ENCODE measurements around the gene CREB3L1. TPM values are rescaled to one million over a fixed set of nuclear protein-coding genes. Genes with fewer than 3 reads are reported as not detected.

Gene CREB3L1
- total and polyA plus RNA-seq, 4 donors: 6.9 to 18.4 (median 9.5) TPM

DNA sequence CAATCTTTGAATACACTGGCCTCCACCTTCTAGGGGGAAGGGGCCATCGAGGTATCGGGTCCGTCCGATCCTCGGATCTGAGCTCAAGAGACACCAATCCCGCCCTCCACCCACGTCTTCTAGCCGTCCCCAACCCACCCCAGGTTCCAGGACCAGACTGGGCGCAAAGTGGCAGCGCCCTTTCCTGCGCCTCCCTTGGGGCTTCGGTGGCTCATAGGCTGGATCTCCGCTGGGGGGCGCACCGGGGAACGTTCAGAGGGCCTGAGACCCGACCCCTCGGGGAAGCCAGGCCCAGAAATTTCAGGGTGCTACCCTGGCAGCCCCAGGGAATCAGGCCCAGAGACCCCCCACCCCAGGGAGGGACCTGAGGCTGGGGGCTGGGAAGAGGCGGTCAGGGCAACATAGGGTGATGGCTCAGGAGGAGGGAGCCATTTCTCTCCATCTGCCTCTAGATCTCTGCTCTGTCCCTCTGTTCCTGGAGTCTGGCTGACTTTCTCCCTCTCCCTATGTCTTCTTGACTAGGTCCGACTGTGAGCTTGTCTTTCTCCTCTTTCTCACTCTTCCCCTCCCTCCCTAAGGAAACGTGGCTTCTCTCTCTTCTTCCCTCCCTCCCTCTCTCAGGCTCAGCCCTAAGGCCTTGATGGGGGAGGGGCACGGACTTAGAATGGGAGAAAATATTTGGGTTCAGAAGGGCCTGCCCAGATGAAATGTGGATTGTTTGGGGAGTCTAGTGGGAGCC is 1.1 kb downstream of the CREB3L1 start:
- intact Hi-C loops (cut with DNase I): no loop called here
- DNase-seq (peak; percentile 60 to 85), ATAC-seq (ENCODE audit: low FRiP score) (peak; percentile 49)
- Histone ChIP-seq H3K36me3 (ENCODE audit: control insufficient read depth in 1 of 2, insufficient read depth in 2 of 2, low read length in 1 of 2) (no peaks in the 10 kb centered on the region), H3K27me3 (ENCODE audit: control insufficient read depth in 1 of 2, insufficient read depth in 2 of 2, low read length in 1 of 2) (no peaks in the 10 kb centered on the region), H3K27ac (ENCODE audit: low read depth in 1 of 2, low read length in 2 of 2) (no peak overlapping the region), H3K4me3 (ENCODE audit: low read length in 2 of 2) (no peak overlapping the region), H3K4me1 (ENCODE audit: control insufficient read depth in 1 of 2, insufficient read depth in 2 of 2, low read length in 2 of 2) (no peaks in the 10 kb centered on the region), H3K9me3 (ENCODE audit: control insufficient read depth, low read length) (no peaks in the 10 kb centered on the region)
- 18 to 28% methylated on average over 22 of the region's 22 CpGs for WGBS, 2 donors

DNA sequence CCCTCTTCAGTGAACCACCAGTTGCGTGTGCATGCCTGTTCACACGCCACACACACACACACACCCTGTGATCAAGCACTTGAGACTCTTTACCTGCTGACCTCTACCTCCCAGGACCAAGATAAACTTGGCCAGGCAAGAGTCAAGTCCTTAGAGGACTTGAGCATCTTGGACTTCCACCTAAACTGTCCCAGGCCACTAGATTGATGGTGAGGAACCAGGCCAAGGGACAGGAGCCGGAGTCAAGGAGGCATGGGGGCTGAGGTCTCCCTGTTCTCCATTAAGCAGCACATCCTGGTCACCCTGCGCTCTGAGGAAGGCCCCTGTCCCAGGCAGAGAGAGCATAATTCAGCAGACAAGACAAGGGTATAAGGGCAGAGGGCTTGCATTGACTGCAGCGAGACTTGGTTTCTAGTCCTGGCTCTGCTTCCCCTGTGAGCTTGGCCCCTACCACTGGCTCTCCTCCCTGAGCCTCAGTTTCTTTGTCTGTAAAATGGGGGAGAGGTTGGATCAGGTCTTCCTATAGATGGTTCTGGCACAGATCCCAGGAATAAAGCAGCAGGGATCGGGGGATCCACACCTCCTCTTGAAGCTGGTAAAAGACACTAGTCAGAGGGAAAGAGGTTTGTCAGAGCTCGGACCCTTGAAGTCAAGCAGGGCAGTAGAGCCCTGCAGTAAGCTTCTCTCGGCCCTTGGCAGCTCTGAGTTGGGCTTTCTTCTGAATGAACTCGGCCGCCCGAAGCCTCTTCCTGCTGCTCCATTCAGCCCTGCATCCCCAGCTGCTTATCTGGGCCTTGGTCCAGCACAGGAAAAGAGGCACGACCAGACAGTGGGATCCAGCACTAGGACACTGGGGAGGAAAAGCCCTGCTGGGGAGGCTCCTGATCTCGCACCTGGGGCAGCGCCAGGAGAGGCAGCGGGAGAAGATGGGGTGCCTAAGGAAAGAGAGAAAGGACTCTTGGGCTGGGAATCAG is 2.0 kb downstream of the CREB3L1 start:
- H3K4me3 ChIP-seq (ENCODE audit: low read length in 2 of 2): no peak overlapping the region
- ATAC-seq (ENCODE audit: low FRiP score) (peak; percentile 23), DNase-seq (peak in 1 of 2 donors; percentile 77)
- no peaks in the 10 kb centered on the region for H3K27me3 ChIP-seq (ENCODE audit: control insufficient read depth in 1 of 2, insufficient read depth in 2 of 2, low read length in 1 of 2)
- H3K36me3 ChIP-seq (ENCODE audit: control insufficient read depth in 1 of 2, insufficient read depth in 2 of 2, low read length in 1 of 2): no peaks in the 10 kb centered on the region
- no peaks in the 10 kb centered on the region for H3K4me1 ChIP-seq (ENCODE audit: control insufficient read depth in 1 of 2, insufficient read depth in 2 of 2, low read length in 2 of 2)
- no peak overlapping the region for H3K27ac ChIP-seq (ENCODE audit: low read depth in 1 of 2, low read length in 2 of 2)
- 56 to 62% methylated on average over 15 of the region's 15 CpGs for WGBS, 2 donors
- intact Hi-C loops (cut with DNase I): no loop called here
- no peaks in the 10 kb centered on the region for H3K9me3 ChIP-seq (ENCODE audit: control insufficient read depth, low read length)

DNA sequence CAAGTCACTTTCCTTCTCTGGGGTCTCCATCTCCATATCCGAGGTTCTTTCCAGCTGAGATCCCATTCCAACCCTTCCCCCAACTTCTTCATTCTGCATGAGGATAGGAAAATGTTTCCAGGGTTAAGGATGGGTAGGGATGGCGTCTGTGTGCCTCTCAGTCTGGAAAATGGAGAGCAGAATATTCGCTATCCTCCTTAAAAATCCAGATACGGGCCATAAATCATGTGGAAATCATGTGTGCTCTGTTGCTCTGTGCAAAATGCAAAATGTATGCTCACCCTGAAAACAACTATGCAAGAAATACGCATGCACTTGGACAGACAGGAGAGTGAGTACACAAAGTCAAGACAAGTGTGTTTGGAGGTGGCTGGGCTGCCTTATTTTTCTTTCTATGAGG is 3.2 kb downstream of the CREB3L1 start:
- no peaks in the 10 kb centered on the region for H3K9me3 ChIP-seq (ENCODE audit: control insufficient read depth, low read length)
- no peaks in the 10 kb centered on the region for H3K4me1 ChIP-seq (ENCODE audit: control insufficient read depth in 1 of 2, insufficient read depth in 2 of 2, low read length in 2 of 2)
- WGBS, 2 donors: 86 to 88% methylated on average over 5 of the region's 5 CpGs
- no peaks in the 10 kb centered on the region for H3K36me3 ChIP-seq (ENCODE audit: control insufficient read depth in 1 of 2, insufficient read depth in 2 of 2, low read length in 1 of 2)
- H3K27ac ChIP-seq (ENCODE audit: low read depth in 1 of 2, low read length in 2 of 2): no peak overlapping the region
- DNase-seq (no peak), ATAC-seq (ENCODE audit: low FRiP score) (no peak)
- intact Hi-C loops (cut with DNase I): no loop called here
- no peak overlapping the region for H3K4me3 ChIP-seq (ENCODE audit: low read length in 2 of 2)
- no peaks in the 10 kb centered on the region for H3K27me3 ChIP-seq (ENCODE audit: control insufficient read depth in 1 of 2, insufficient read depth in 2 of 2, low read length in 1 of 2)

DNA sequence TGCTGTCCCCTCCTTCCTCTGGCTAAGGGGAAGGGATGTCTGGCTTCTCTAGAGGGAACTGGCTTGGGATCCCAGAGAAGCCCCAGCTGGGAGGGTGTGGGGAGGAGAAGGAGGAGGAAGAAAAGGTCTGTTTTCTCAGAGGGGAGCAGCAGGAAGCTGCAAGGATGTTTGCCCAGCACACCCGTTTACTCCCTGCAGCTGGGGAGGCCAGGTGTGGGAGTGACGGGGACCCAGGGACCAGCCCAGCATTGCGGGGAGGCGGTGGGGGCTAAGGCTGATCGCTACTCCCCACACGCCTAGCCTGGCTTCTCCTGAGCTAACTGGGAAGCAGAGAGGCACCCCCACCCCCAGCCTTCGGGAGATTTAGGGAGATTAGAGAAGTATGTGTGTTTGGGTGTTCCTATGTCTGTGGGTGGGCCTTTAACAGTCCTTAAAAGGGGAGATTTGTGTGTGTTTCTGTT is 3.9 kb downstream of the CREB3L1 start:
- H3K36me3 ChIP-seq (ENCODE audit: control insufficient read depth in 1 of 2, insufficient read depth in 2 of 2, low read length in 1 of 2): no peaks in the 10 kb centered on the region
- intact Hi-C loops (cut with DNase I): no loop called here
- no peaks in the 10 kb centered on the region for H3K4me1 ChIP-seq (ENCODE audit: control insufficient read depth in 1 of 2, insufficient read depth in 2 of 2, low read length in 2 of 2)
- no peaks in the 10 kb centered on the region for H3K9me3 ChIP-seq (ENCODE audit: control insufficient read depth, low read length)
- ATAC-seq (ENCODE audit: low FRiP score): no peak
- no peak overlapping the region for H3K27ac ChIP-seq (ENCODE audit: low read depth in 1 of 2, low read length in 2 of 2)
- 51 to 62% methylated on average over 7 of the region's 7 CpGs for WGBS, 2 donors
- no peak for DNase-seq
- no peaks in the 10 kb centered on the region for H3K27me3 ChIP-seq (ENCODE audit: control insufficient read depth in 1 of 2, insufficient read depth in 2 of 2, low read length in 1 of 2)
- H3K4me3 ChIP-seq (ENCODE audit: low read length in 2 of 2): no peak overlapping the region

DNA sequence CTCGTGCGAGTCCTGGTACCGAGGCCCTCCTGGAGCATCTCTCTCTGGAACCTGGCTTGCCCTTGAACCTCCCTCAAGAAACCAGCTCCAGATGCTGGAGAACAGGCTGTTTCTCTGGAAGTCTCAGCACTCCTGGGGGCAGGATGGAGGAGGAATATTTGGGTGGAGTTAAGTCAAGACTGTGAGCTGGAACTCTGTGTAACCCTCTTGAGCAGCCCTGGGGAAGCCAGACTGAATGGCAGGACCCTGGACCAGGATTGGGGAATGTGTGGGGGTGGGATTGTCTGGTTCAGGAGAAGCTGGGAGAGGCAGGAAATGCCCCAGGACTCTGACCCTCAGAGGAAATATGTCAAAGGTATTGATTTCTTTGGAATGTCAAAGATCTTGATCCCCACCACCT is 7.7 kb downstream of the CREB3L1 start:
- DNase-seq (no peak), ATAC-seq (ENCODE audit: low FRiP score) (peak; percentile 43)
- Histone ChIP-seq H3K4me3 (ENCODE audit: low read length in 2 of 2) (no peak overlapping the region), H3K27me3 (ENCODE audit: control insufficient read depth in 1 of 2, insufficient read depth in 2 of 2, low read length in 1 of 2) (no peaks in the 10 kb centered on the region), H3K4me1 (ENCODE audit: control insufficient read depth in 1 of 2, insufficient read depth in 2 of 2, low read length in 2 of 2) (no peaks in the 10 kb centered on the region), H3K9me3 (ENCODE audit: control insufficient read depth, low read length) (no peaks in the 10 kb centered on the region), H3K36me3 (ENCODE audit: control insufficient read depth in 1 of 2, insufficient read depth in 2 of 2, low read length in 1 of 2) (no peaks in the 10 kb centered on the region), H3K27ac (ENCODE audit: low read depth in 1 of 2, low read length in 2 of 2) (no peak overlapping the region)
- 96 to 100% methylated on average over 3 of the region's 3 CpGs for WGBS, 2 donors
- intact Hi-C loops (cut with DNase I): no loop called here

DNA sequence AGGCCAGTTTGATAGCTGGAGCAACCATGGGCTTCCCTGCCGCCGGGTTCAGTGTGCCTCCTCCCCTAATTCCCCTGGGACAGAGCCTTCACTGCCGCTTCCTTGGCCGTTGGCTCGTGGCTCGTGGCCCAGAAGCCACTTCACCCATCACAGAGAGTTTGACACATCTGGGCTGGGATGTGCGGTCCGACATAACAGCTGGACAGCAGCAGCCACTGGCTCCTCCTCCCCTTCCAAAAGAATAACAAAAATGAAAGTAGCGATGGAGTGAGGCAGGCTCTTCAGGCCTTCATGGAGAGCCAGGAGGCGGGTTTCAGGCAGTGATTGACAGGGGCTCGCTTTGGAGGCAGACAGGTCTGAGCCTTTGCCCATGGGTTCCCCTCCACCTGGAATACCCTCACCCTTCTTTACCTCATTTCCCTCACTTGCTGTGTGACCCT is 8.2 kb downstream of the CREB3L1 start:
- Histone ChIP-seq H3K27ac (ENCODE audit: low read depth in 1 of 2, low read length in 2 of 2) (no peak overlapping the region), H3K4me3 (ENCODE audit: low read length in 2 of 2) (no peak overlapping the region), H3K36me3 (ENCODE audit: control insufficient read depth in 1 of 2, insufficient read depth in 2 of 2, low read length in 1 of 2) (no peaks in the 10 kb centered on the region), H3K27me3 (ENCODE audit: control insufficient read depth in 1 of 2, insufficient read depth in 2 of 2, low read length in 1 of 2) (no peaks in the 10 kb centered on the region), H3K4me1 (ENCODE audit: control insufficient read depth in 1 of 2, insufficient read depth in 2 of 2, low read length in 2 of 2) (no peaks in the 10 kb centered on the region), H3K9me3 (ENCODE audit: control insufficient read depth, low read length) (no peaks in the 10 kb centered on the region)
- DNase-seq (peak in 1 of 2 donors; percentile 62), ATAC-seq (ENCODE audit: low FRiP score) (peak; percentile 45)
- intact Hi-C loops (cut with DNase I): no loop called here
- 32 to 38% methylated on average over 11 of the region's 11 CpGs for WGBS, 2 donors

DNA sequence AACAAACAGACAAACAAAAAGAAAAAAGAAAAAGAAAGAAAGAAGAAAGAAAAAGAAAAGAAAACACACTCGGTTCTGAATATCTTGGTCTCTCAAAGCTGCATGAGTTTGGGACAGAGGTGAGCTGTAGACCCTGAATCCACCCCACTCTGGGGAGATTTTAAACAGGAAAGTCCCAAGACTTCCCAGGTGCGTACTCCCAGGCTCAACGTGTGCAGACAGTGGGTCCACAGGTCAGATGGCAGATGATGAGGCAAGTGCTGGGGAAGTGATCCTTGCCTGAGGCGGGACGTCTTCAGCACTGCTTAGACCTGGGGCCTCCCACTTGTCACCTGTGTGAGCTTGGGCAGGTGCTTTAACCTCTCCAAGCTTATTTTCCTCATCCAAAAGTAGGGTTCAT is 9.3 kb downstream of the CREB3L1 start:
- intact Hi-C loops (cut with DNase I): no loop called here

DNA sequence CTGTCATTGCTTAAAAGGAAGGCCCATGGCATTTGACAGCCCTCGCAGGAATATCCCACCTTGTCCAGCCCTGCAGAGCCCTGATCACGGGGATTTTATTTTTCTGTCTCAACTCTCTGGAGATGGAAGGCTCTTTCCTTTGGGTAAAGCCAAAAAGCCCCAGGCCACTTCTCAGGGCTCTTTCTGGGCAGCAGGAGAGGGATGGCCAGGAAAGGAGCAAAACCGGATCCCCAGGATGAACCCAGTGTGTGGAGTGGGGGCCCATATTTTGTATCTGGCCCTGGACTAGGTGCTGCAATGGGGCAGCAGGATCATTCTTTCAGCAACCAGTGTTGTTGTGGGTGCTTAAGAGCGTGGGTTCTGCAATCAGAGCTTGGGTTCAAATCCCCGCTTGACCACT is 11.0 kb downstream of the CREB3L1 start:
- DNase-seq (no peak), ATAC-seq (ENCODE audit: low FRiP score) (no peak)
- WGBS, 2 donors: 96% methylated on average over 5 of the region's 5 CpGs
- Histone ChIP-seq H3K27ac (ENCODE audit: low read depth in 1 of 2, low read length in 2 of 2) (no peak overlapping the region), H3K4me3 (ENCODE audit: low read length in 2 of 2) (no peak overlapping the region), H3K36me3 (ENCODE audit: control insufficient read depth in 1 of 2, insufficient read depth in 2 of 2, low read length in 1 of 2) (no peaks in the 10 kb centered on the region), H3K27me3 (ENCODE audit: control insufficient read depth in 1 of 2, insufficient read depth in 2 of 2, low read length in 1 of 2) (no peaks in the 10 kb centered on the region), H3K4me1 (ENCODE audit: control insufficient read depth in 1 of 2, insufficient read depth in 2 of 2, low read length in 2 of 2) (no peaks in the 10 kb centered on the region), H3K9me3 (ENCODE audit: control insufficient read depth, low read length) (no peaks in the 10 kb centered on the region)
- intact Hi-C loops (cut with DNase I): no loop called here

More for the DNA sequence above, 9.3 kb downstream of the CREB3L1 start:
- Histone ChIP-seq H3K4me1 (ENCODE audit: control insufficient read depth in 1 of 2, insufficient read depth in 2 of 2, low read length in 2 of 2) (no peaks in the 10 kb centered on the region), H3K4me3 (ENCODE audit: low read length in 2 of 2) (no peak overlapping the region), H3K9me3 (ENCODE audit: control insufficient read depth, low read length) (no peaks in the 10 kb centered on the region), H3K27me3 (ENCODE audit: control insufficient read depth in 1 of 2, insufficient read depth in 2 of 2, low read length in 1 of 2) (no peaks in the 10 kb centered on the region), H3K27ac (ENCODE audit: low read depth in 1 of 2, low read length in 2 of 2) (no peak overlapping the region), H3K36me3 (ENCODE audit: control insufficient read depth in 1 of 2, insufficient read depth in 2 of 2, low read length in 1 of 2) (no peaks in the 10 kb centered on the region)
- no peak for DNase-seq
- ATAC-seq (ENCODE audit: low FRiP score): no peak
- 88 to 91% methylated on average over 5 of the region's 5 CpGs for WGBS, 2 donors

All from aorta (tissue), 5 donors.